Epidermal melanocyte (primary cell): ENCODE data around the gene LAIR1.
"Not testable (repeated sequence)": the region's sequence is repeated elsewhere in the genome, so short reads cannot be mapped to it uniquely, and the experiment has no call there.

Experiments
- DNase-seq: peaks from one replicate; pipeline ENCODE4 v3.0.0; 2011; ENCODE audit warnings: low spot score; ENCODE audit not compliant: insufficient read length

Gene LAIR1

GRCh38 chr19:54376610-54377285 lies 12.0 kb upstream of the LAIR1 start:
- no peak for DNase-seq

DNA sequence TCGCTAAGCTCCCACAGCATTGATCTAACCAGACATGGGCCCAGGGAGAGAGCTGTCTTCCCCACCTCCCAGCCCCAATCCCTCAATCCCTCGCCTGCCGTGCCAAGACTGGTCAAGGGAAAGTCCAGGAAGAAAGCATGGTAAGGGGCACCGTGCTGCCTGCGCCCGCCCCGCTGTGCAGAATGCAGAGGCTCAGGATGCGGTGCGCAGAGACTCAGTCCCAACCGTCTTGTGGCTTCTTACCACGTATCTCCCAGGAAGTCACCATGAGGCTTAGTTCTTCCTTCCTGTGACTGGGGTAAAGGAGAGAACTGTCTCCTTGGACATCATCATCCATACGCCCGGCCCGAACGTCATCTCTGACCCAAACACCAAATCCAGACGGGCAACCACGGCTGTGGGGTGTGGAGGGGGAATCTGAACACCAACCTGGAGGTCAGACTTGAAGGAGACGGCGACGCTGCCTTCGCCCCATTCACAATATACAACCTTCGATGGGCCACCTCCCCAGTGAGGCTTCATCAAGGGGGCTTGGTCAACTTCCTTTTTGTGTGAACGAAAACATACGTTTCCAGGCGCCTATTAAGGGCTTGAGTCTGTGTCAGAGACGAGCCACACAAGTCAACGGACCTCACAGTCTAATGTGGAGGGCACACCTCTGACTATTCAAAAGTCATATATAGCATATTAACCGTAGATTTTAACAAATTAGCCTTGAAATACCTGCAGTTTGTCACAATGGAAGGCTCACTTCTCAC lies 10.6 kb upstream of the LAIR1 start:
- DNase-seq: not testable (repeated sequence)

DNA sequence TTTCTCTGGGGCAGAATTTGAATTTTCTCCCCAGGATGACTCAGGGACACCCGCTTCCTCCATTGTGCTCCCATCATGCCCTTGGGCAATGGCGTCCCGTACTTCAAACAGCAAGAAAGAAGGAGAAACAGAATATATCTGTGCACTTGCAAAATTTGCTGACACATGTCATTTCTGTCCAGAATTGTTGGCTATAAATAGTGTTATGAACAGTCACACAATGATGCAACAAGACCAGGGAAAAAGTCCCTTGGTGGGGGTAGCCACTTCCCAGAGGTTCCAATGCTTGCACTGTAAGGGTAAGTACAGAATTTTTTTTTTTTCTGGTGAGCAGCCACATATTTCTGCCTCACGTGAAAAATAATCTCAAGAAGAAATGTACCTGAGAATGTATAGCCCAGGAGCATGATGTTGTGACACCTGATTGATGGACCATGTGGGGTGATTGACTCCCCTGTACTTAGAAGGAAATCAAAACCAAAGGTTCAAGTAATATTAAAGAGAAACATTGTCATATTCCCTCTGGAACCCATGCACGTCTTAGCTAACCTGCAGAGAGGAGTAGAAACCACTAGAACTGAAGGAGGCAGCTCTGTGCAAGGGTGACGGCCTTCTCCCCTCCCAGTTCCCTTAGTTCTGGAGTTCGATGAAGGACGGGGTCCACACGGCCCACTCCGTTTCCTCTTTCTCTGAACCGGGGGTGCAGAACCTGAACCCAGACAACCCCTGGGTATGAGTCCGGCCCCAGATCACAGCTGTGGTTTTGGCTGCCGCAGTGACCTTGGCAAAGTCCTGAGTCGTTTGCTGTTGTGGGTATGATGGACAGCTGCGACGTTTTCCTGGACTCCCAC lies 9.3 kb upstream of the LAIR1 start:
- DNase-seq: no peak

- DNase-seq: not testable (repeated sequence)
These were observed 6.7 kb upstream of the LAIR1 start for GRCh38 chr19:54371453-54371852.

GRCh38 chr19:54370434-54370796 lies 5.7 kb upstream of the LAIR1 start:
- not testable (repeated sequence) for DNase-seq

GRCh38 chr19:54369688-54370433 lies 5.1 kb upstream of the LAIR1 start:
- not testable (repeated sequence) for DNase-seq

- no peak for DNase-seq
These were observed 4.5 kb upstream of the LAIR1 start for GRCh38 chr19:54369082-54369687.

DNA sequence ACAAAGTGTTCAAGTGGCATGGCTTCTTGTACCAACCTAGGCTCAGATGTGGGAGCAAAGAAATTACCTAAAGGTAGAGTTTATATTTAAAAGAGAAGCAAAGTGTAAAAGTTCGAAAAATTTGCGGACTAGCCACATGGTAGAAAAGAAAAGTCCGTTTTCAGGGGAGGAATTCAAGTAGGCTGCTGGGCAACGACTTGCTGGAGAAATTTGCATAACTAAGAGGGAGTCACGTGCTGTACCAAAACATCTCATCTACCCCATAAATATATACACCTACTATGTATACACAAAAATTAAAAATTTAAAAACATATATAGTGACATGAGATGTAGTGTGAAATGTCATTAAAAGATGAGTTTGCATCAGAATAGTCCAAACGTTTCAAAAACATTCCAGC lies 2.1 kb upstream of the LAIR1 start:
- DNase-seq: no peak

DNA sequence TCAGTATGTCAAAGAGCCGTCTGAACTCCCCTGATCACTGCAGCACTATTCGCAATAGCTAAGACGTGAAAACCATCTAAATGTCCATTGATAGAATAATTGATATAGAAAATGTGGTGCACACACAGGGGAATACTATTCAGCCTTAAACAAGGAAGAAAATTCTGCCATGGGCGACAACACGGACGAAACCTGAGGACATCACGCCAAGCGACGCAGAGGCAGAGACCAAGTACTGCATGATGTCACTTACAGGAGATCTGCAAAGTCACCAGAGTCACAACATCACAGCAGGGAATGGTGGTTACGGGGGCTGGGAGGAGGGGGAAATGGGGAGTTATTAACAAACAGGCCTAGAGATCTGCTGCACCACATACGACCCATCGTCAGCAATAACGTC lies 1.1 kb upstream of the LAIR1 start:
- not testable (repeated sequence) for DNase-seq

- DNase-seq: not testable (repeated sequence)
These were observed 2.9 kb downstream of the LAIR1 start for GRCh38 chr19:54361680-54362422.

GRCh38 chr19:54359149-54359820 lies 5.4 kb downstream of the LAIR1 start:
- DNase-seq: not testable (repeated sequence)

GRCh38 chr19:54357381-54357780 lies 7.3 kb downstream of the LAIR1 start:
- DNase-seq: no peak

- DNase-seq: no peak
These were observed 8.2 kb downstream of the LAIR1 start for GRCh38 chr19:54356444-54357056.

DNA sequence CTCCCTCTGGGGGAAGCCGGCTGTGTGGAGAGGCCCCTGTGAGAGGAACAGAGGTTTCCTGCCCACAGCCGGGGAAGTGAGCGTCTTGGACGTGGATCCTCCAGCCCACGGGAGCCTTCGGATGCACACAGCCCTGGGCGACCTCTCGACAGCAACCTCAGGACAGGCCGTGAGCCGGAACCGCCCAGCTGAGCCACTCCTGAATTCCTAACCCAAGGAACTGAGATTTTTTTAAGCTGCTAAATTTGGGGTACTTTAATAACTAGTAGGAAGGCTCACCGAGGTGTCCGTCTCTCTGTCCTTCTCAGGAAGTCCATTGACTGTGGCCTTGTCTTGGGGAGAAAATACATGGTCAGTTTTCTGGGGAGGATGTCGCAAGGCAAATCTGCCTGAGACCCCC lies 9.1 kb downstream of the LAIR1 start:
- DNase-seq: no peak

GRCh38 chr19:54354761-54355160 lies 10.0 kb downstream of the LAIR1 start:
- DNase-seq: no peak

- no peak for DNase-seq
These were observed 12.2 kb downstream of the LAIR1 start for GRCh38 chr19:54352546-54352945.

- DNase-seq: no peak
These were observed 12.7 kb downstream of the LAIR1 start for GRCh38 chr19:54352041-54352440.

- DNase-seq: no peak
These were observed 13.3 kb downstream of the LAIR1 start for GRCh38 chr19:54351474-54351873.

- DNase-seq: no peak
These were observed 18.8 kb downstream of the LAIR1 start for GRCh38 chr19:54345938-54346386.
